ENCODE measurements around the gene ADM2. TPM values are rescaled to one million over a fixed set of nuclear protein-coding genes. Genes with fewer than 3 reads are reported as not detected.

Gene ADM2
- total RNA-seq, 1 experiment from 2014 or later: 1.4 TPM

- H3K27me3 ChIP-seq (ENCODE audit: low read length): no peaks in the 10 kb centered on the region
- DNase-seq: no peak
- H3K4me2 ChIP-seq (ENCODE audit: low read depth, low read length, poor library complexity, severe bottlenecking): no peak overlapping the region
- H3K9me3 ChIP-seq (ENCODE audit: low read length): no peaks in the 10 kb centered on the region
- no peak overlapping the region for H3K4me3 ChIP-seq (ENCODE audit: low read length)
- H2AFZ ChIP-seq (ENCODE audit: low read length): no peak overlapping the region
- H3K4me1 ChIP-seq (ENCODE audit: low read length): peaks cover 9% of the 10 kb centered on the region
- H3K9ac ChIP-seq (ENCODE audit: low read length): no peak overlapping the region
- no peak overlapping the region for H3K27ac ChIP-seq (ENCODE audit: low read length)
- no peaks in the 10 kb centered on the region for H4K20me1 ChIP-seq (ENCODE audit: insufficient read depth, low read depth, low read length)
- peaks cover 7% of the 10 kb centered on the region for H3K36me3 ChIP-seq (ENCODE audit: insufficient read depth, low read length)
- H3K79me2 ChIP-seq (ENCODE audit: low read length): 0 out of 2 replicates have a peak, but pooled peaks cover 4% of the 10 kb centered on the region
- H3K9me2 ChIP-seq (replicated peaks; ENCODE audit: insufficient read depth, low read length): no peaks in the 10 kb centered on the region
These were observed 28.7 kb upstream of the ADM2 start for GRCh38 chr22:50452649-50453048.

DNA sequence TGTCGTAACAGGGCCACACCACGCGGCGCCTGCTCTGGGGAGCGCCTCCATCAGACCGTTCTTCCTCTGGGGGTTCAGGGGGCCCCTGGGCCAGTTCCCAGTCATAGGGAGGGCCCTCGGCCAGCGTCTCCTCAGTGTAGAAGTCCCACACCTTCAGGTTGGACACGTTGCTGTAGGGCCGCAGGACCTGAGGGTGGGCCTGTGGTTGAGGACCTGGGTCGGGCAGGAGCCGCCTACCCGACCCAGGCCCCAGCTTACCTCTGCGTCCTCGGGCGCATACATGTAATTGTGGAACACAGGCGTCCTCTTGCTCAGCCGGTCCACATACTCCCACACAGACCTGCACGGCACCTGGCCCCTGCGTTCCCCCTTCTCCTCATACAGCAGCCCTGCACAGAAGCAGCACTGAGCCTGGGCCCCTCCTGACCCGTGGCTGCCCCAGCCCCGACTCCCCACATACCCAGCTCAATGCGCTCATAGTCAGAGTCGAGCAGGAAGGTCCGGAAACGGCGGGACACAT lies 26.7 kb upstream of the ADM2 start:
- H2AFZ ChIP-seq (ENCODE audit: low read length): no peak overlapping the region
- H3K9ac ChIP-seq (ENCODE audit: low read length): no peak overlapping the region
- no peaks in the 10 kb centered on the region for H3K9me3 ChIP-seq (ENCODE audit: low read length)
- no peak overlapping the region for H3K4me2 ChIP-seq (ENCODE audit: low read depth, low read length, poor library complexity, severe bottlenecking)
- DNase-seq: no peak
- H4K20me1 ChIP-seq (ENCODE audit: insufficient read depth, low read depth, low read length): no peaks in the 10 kb centered on the region
- H3K9me2 ChIP-seq (replicated peaks; ENCODE audit: insufficient read depth, low read length): no peaks in the 10 kb centered on the region
- 0 out of 2 replicates have a peak, but pooled peaks cover 4% of the 10 kb centered on the region for H3K79me2 ChIP-seq (ENCODE audit: low read length)
- H3K36me3 ChIP-seq (ENCODE audit: insufficient read depth, low read length): peaks cover 4% of the 10 kb centered on the region; the same call in 1 of the 2 replicates
- no peak overlapping the region for H3K4me3 ChIP-seq (ENCODE audit: low read length)
- no peak overlapping the region for H3K27ac ChIP-seq (ENCODE audit: low read length)
- peaks cover 5% of the 10 kb centered on the region for H3K4me1 ChIP-seq (ENCODE audit: low read length)
- no peaks in the 10 kb centered on the region for H3K27me3 ChIP-seq (ENCODE audit: low read length)

GRCh38 chr22:50455201-50455600 lies 26.1 kb upstream of the ADM2 start:
- no peaks in the 10 kb centered on the region for H3K27me3 ChIP-seq (ENCODE audit: low read length)
- peaks cover 4% of the 10 kb centered on the region; the same call in 1 of the 2 replicates for H3K36me3 ChIP-seq (ENCODE audit: insufficient read depth, low read length)
- H4K20me1 ChIP-seq (ENCODE audit: insufficient read depth, low read depth, low read length): no peaks in the 10 kb centered on the region
- no peak overlapping the region for H3K4me2 ChIP-seq (ENCODE audit: low read depth, low read length, poor library complexity, severe bottlenecking)
- H3K27ac ChIP-seq (ENCODE audit: low read length): no peak overlapping the region
- H3K9me3 ChIP-seq (ENCODE audit: low read length): no peaks in the 10 kb centered on the region
- no peaks in the 10 kb centered on the region for H3K4me1 ChIP-seq (ENCODE audit: low read length)
- no peak overlapping the region for H3K9ac ChIP-seq (ENCODE audit: low read length)
- 0 out of 2 replicates have a peak, but pooled peaks cover 4% of the 10 kb centered on the region for H3K79me2 ChIP-seq (ENCODE audit: low read length)
- no peak for DNase-seq
- no peak overlapping the region for H3K4me3 ChIP-seq (ENCODE audit: low read length)
- no peak overlapping the region for H2AFZ ChIP-seq (ENCODE audit: low read length)
- no peaks in the 10 kb centered on the region for H3K9me2 ChIP-seq (replicated peaks; ENCODE audit: insufficient read depth, low read length)

- no peak overlapping the region for H3K27ac ChIP-seq (ENCODE audit: low read length)
- H3K79me2 ChIP-seq (ENCODE audit: low read length): 0 out of 2 replicates have a peak, but pooled peaks cover 4% of the 10 kb centered on the region
- no peaks in the 10 kb centered on the region for H4K20me1 ChIP-seq (ENCODE audit: insufficient read depth, low read depth, low read length)
- no peak overlapping the region for H3K9ac ChIP-seq (ENCODE audit: low read length)
- DNase-seq: no peak
- peaks cover 9% of the 10 kb centered on the region; the same call in 1 of the 2 replicates for H3K36me3 ChIP-seq (ENCODE audit: insufficient read depth, low read length)
- H3K4me1 ChIP-seq (ENCODE audit: low read length): no peaks in the 10 kb centered on the region
- no peak overlapping the region for H2AFZ ChIP-seq (ENCODE audit: low read length)
- H3K4me3 ChIP-seq (ENCODE audit: low read length): no peak overlapping the region
- H3K9me2 ChIP-seq (replicated peaks; ENCODE audit: insufficient read depth, low read length): no peaks in the 10 kb centered on the region
- no peak overlapping the region for H3K4me2 ChIP-seq (ENCODE audit: low read depth, low read length, poor library complexity, severe bottlenecking)
- no peaks in the 10 kb centered on the region for H3K27me3 ChIP-seq (ENCODE audit: low read length)
- H3K9me3 ChIP-seq (ENCODE audit: low read length): no peaks in the 10 kb centered on the region
These were observed 25.3 kb upstream of the ADM2 start for GRCh38 chr22:50456026-50456425.

GRCh38 chr22:50456466-50457234 lies 24.7 kb upstream of the ADM2 start:
- H3K27ac ChIP-seq (ENCODE audit: low read length): no peak overlapping the region
- H3K79me2 ChIP-seq (ENCODE audit: low read length): no peaks in the 10 kb centered on the region
- H3K36me3 ChIP-seq (ENCODE audit: insufficient read depth, low read length): 0 out of 2 replicates have a peak, but pooled peaks cover 6% of the 10 kb centered on the region
- no peak for DNase-seq
- no peaks in the 10 kb centered on the region for H4K20me1 ChIP-seq (ENCODE audit: insufficient read depth, low read depth, low read length)
- H3K9me2 ChIP-seq (replicated peaks; ENCODE audit: insufficient read depth, low read length): no peaks in the 10 kb centered on the region
- H3K27me3 ChIP-seq (ENCODE audit: low read length): no peaks in the 10 kb centered on the region
- no peak overlapping the region for H2AFZ ChIP-seq (ENCODE audit: low read length)
- H3K9ac ChIP-seq (ENCODE audit: low read length): no peak overlapping the region
- no peaks in the 10 kb centered on the region for H3K4me1 ChIP-seq (ENCODE audit: low read length)
- H3K4me3 ChIP-seq (ENCODE audit: low read length): no peak overlapping the region
- no peak overlapping the region for H3K4me2 ChIP-seq (ENCODE audit: low read depth, low read length, poor library complexity, severe bottlenecking)
- no peaks in the 10 kb centered on the region for H3K9me3 ChIP-seq (ENCODE audit: low read length)

- Histone ChIP-seq H3K9me2 (replicated peaks; ENCODE audit: insufficient read depth, low read length) (no peaks in the 10 kb centered on the region), H3K9ac (ENCODE audit: low read length) (no peak overlapping the region), H3K27me3 (ENCODE audit: low read length) (no peaks in the 10 kb centered on the region), H3K79me2 (ENCODE audit: low read length) (no peaks in the 10 kb centered on the region), H3K4me2 (ENCODE audit: low read depth, low read length, poor library complexity, severe bottlenecking) (no peak overlapping the region), H3K9me3 (ENCODE audit: low read length) (no peaks in the 10 kb centered on the region), H3K27ac (ENCODE audit: low read length) (no peak overlapping the region), H3K4me3 (ENCODE audit: low read length) (no peak overlapping the region), H4K20me1 (ENCODE audit: insufficient read depth, low read depth, low read length) (no peaks in the 10 kb centered on the region), H3K4me1 (ENCODE audit: low read length) (no peaks in the 10 kb centered on the region), H3K36me3 (ENCODE audit: insufficient read depth, low read length) (0 out of 2 replicates have a peak, but pooled peaks cover 6% of the 10 kb centered on the region), H2AFZ (ENCODE audit: low read length) (no peak overlapping the region)
- no peak for DNase-seq
These were observed 22.3 kb upstream of the ADM2 start for GRCh38 chr22:50459016-50459415.

DNA sequence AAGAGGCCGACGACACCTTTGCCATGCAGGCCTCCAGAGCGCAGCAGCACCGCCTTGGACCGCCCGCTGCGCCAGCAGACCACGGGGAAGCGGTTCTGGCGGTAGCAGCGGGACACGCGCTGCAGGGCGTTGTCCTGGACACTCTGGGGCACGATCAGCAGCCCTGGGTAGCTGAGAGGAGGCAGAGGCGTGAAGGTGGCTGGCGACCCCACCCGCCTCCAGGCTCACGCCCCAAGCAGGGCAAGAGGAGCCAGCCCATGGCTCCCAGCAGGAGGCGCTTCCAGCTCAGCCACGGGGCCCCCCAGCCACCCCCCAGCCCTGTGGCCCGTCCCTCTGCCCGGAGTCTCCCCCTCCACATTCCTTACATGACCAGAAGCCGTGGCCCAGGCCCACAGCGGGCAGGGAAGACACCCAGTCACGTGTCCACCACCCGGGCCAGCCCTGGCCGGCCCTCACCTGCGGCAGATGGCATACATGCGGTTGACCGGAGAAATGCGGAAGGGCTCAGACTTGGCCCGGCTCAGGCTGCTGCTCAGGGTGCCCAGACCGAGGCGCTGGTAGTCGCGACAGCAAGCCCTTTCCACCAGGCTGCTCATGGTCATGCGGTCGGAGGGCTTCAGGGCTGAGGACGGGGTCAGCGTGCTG lies 21.7 kb upstream of the ADM2 start:
- Histone ChIP-seq H3K9ac (ENCODE audit: low read length) (no peak overlapping the region), H3K9me2 (replicated peaks; ENCODE audit: insufficient read depth, low read length) (no peaks in the 10 kb centered on the region), H4K20me1 (ENCODE audit: insufficient read depth, low read depth, low read length) (no peaks in the 10 kb centered on the region), H3K9me3 (ENCODE audit: low read length) (no peaks in the 10 kb centered on the region), H3K4me3 (ENCODE audit: low read length) (no peak overlapping the region), H3K36me3 (ENCODE audit: insufficient read depth, low read length) (0 out of 2 replicates have a peak, but pooled peaks cover 6% of the 10 kb centered on the region), H3K4me2 (ENCODE audit: low read depth, low read length, poor library complexity, severe bottlenecking) (no peak overlapping the region), H3K4me1 (ENCODE audit: low read length) (no peaks in the 10 kb centered on the region), H3K27ac (ENCODE audit: low read length) (no peak overlapping the region), H3K27me3 (ENCODE audit: low read length) (no peaks in the 10 kb centered on the region), H3K79me2 (ENCODE audit: low read length) (no peaks in the 10 kb centered on the region), H2AFZ (ENCODE audit: low read length) (no peak overlapping the region)
- no peak for DNase-seq

DNA sequence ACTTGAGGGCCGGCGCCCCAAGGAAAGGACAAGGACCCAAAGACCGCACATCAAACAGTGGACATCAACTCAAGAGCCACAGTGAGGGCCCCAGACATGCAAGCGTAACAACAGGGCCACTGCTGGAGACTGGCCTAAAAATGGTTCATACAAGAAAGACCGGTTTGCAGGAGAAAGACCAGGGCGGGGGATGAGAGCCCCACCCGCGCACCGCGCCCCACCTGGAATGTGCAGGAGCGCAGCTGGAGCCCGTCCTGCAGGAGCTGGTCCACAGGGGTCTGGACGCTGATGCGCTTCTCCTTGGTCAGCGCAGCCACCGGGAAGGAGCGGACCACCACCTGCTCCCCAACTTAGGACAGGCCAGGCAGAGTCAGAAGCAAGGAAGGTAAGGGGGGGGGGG lies 20.4 kb upstream of the ADM2 start:
- Histone ChIP-seq H3K4me2 (ENCODE audit: low read depth, low read length, poor library complexity, severe bottlenecking) (no peak overlapping the region), H3K9me2 (replicated peaks; ENCODE audit: insufficient read depth, low read length) (no peaks in the 10 kb centered on the region), H3K27ac (ENCODE audit: low read length) (no peak overlapping the region), H4K20me1 (ENCODE audit: insufficient read depth, low read depth, low read length) (no peaks in the 10 kb centered on the region), H2AFZ (ENCODE audit: low read length) (no peak overlapping the region), H3K4me1 (ENCODE audit: low read length) (no peaks in the 10 kb centered on the region), H3K27me3 (ENCODE audit: low read length) (no peaks in the 10 kb centered on the region), H3K79me2 (ENCODE audit: low read length) (no peaks in the 10 kb centered on the region), H3K36me3 (ENCODE audit: insufficient read depth, low read length) (0 out of 2 replicates have a peak, but pooled peaks cover 6% of the 10 kb centered on the region), H3K4me3 (ENCODE audit: low read length) (no peak overlapping the region), H3K9me3 (ENCODE audit: low read length) (no peaks in the 10 kb centered on the region), H3K9ac (ENCODE audit: low read length) (no peak overlapping the region)
- no peak for DNase-seq

Measured in Karpas-422 (cell line).